B cell (primary cell): Measurements from ENCODE around the gene CACNA2D2. TPM values are rescaled to one million over a fixed set of nuclear protein-coding genes. Genes with fewer than 3 reads are reported as not detected.

Experiments used
- ATAC-seq: fragments of 200-7000 bp; cut with Tn5 transposase; one replicate; pipeline ENCODE4 v1.10.0; 2021; ENCODE audit warnings: low read depth, mild to moderate bottlenecking, moderate number of reproducible peaks, moderate library complexity
- CTCF ChIA-PET: fragments of 350-600 bp; sonication (Branson Sonifier 250); formaldehyde crosslinking; loops from one replicate; lab custom pipeline; 2021; ENCODE audit warnings: antibody characterized with exemption, inconsistent platforms; lab: Charles Lee
- POLR2A ChIA-PET: fragments of 350-600 bp; sonication (Branson Sonifier 250); formaldehyde crosslinking; loops from one replicate; lab custom pipeline; 2021; ENCODE audit warnings: antibody characterized with exemption; lab: Charles Lee
- DNase-seq: peaks from one replicate; pipeline ENCODE4 v3.0.0; 2013
- H2AFZ ChIP-seq: 2 replicates; pipeline ENCODE4 v1.6.1; 2012; ENCODE audit warnings: mild to moderate bottlenecking, low read depth, low read length; ENCODE audit not compliant: insufficient read depth, poor library complexity, severe bottlenecking
- H3K27ac ChIP-seq, 2 donors: 1 replicate in 1 of 2; 2 replicates in 1 of 2; pipeline ENCODE4 v1.5.1; 2012 to 2013; ENCODE audit warnings: low read length in 2 of 2, mild to moderate bottlenecking in 2 of 2, moderate library complexity in 1 of 2
- H3K27me3 ChIP-seq, 4 experiments: fragments of 200-600 bp in 1 of 4; sonication (generic) in 1 of 4; replicated peaks in 1 of 4; 1 replicate in 2 of 4; 2 replicates in 2 of 4; pipeline versions ENCODE4 v1.6.1 to v1.7.0; 2013 to 2016; ENCODE audit warnings: low read length in 3 of 4, mild to moderate bottlenecking in 2 of 4, mixed read lengths in 1 of 4, moderate library complexity in 1 of 4; ENCODE audit not compliant: insufficient read depth in 4 of 4, control insufficient read depth in 3 of 4; ENCODE audit errors: control extremely low read depth in 1 of 4
- H3K36me3 ChIP-seq, 2 experiments: replicated peaks in 1 of 2; 1 replicate in 1 of 2; 2 replicates in 1 of 2; pipeline versions ENCODE4 v1.6.1 to v1.7.1; 2013; ENCODE audit warnings: low read length in 1 of 2; ENCODE audit not compliant: insufficient read depth in 2 of 2, control insufficient read depth in 1 of 2; ENCODE audit errors: control extremely low read depth in 1 of 2, extremely low read depth in 1 of 2
- H3K4me1 ChIP-seq, 2 donors: fragments of 200-600 bp in 1 of 2; sonication (generic) in 1 of 2; 1 replicate in 1 of 2; 2 replicates in 1 of 2; pipeline versions ENCODE4 v1.5.1 to v1.6.1; 2013 to 2017; ENCODE audit warnings: low read length in 2 of 2; ENCODE audit not compliant: control insufficient read depth in 2 of 2, insufficient read depth in 2 of 2
- H3K4me2 ChIP-seq: replicated peaks from 2 replicates; pipeline ENCODE3; 2012; ENCODE audit warnings: mild to moderate bottlenecking, low read depth, low read length; ENCODE audit not compliant: poor library complexity, severe bottlenecking
- H3K4me3 ChIP-seq, 5 experiments: fragments of 200-600 bp in 1 of 5; sonication (generic) in 1 of 5; 1 replicate in 3 of 5; 2 replicates in 2 of 5; pipeline versions ENCODE4 v1.5.1 to v1.7.0; 2011 to 2016; ENCODE audit warnings: low read length in 4 of 5, mild to moderate bottlenecking in 4 of 5, low read depth in 2 of 5, control low read depth in 1 of 5, moderate library complexity in 1 of 5; ENCODE audit not compliant: insufficient read depth in 1 of 5; ENCODE audit errors: control extremely low read depth in 1 of 5, extremely low read depth in 1 of 5
- H3K79me2 ChIP-seq: fragments of 200-600 bp; sonication (generic); one replicate; pipeline ENCODE4 v1.6.0; 2016; ENCODE audit warnings: low read length; ENCODE audit not compliant: control insufficient read depth, insufficient read depth
- H3K9ac ChIP-seq: fragments of 200-600 bp; sonication (generic); 2 replicates; pipeline ENCODE4 v1.6.1; 2017; ENCODE audit warnings: mild to moderate bottlenecking, low read length, moderate library complexity
- H3K9me3 ChIP-seq, 3 donors: one replicate each; pipeline versions ENCODE4 v1.6.1 to v1.7.1; 2013; ENCODE audit warnings: low read length in 2 of 3; ENCODE audit not compliant: control insufficient read depth in 2 of 3, insufficient read depth in 1 of 3; ENCODE audit errors: control extremely low read depth in 1 of 3
- H4K20me1 ChIP-seq: 2 replicates; pipeline ENCODE4 v1.6.0; 2012; ENCODE audit warnings: mild to moderate bottlenecking, low read length; ENCODE audit not compliant: insufficient read depth, control insufficient read depth, poor library complexity, severe bottlenecking
- H3K27ac Mint-ChIP-seq: one replicate; pipeline ENCODE4 v1.8.0; 2021; ENCODE audit warnings: mixed read lengths
- H3K27me3 Mint-ChIP-seq: one replicate; pipeline ENCODE4 v1.8.0; 2021; ENCODE audit warnings: mixed read lengths
- H3K4me1 Mint-ChIP-seq: one replicate; pipeline ENCODE4 v1.8.0; 2021; ENCODE audit warnings: mixed read lengths
- H3K4me3 Mint-ChIP-seq: one replicate; pipeline ENCODE4 v1.8.0; 2021; ENCODE audit warnings: mixed read lengths
- H3K9me3 Mint-ChIP-seq: one replicate; pipeline ENCODE4 v1.8.0; 2022; ENCODE audit warnings: mixed read lengths; ENCODE audit not compliant: insufficient read depth
- EZH2 ChIP-seq: IDR thresholded peaks from 2 replicates; pipeline ENCODE4 v1.6.1; 2012; ENCODE audit warnings: borderline replicate concordance, low read depth, mild to moderate bottlenecking, moderate library complexity, low read length; ENCODE audit not compliant: insufficient read depth, poor library complexity, severe bottlenecking
- WGBS: methylation state at CpG from one replicate; pipeline ENCODE4 v1.1.5; 2013; ENCODE audit warnings: missing lambda C conversion rate; ENCODE audit not compliant: insufficient coverage; 5-methylcytosine and 5-hydroxymethylcytosine counted together
- intact Hi-C: fragments of 100-400 bp; cut with micrococcal nuclease; formaldehyde crosslinking; loops from one replicate; pipeline ENCODE4 v1.10.0; 2022
- polyA plus RNA-seq: library from polyadenylated mRNA; depleted of rRNA; stranded (reverse); fragments of >200 nt; gene quantifications from 2 replicates; pipeline ENCODE4 v1.2.3, GENCODE V29; 2012
- total RNA-seq, 2 donors: library from RNA; stranded (reverse); fragments of 120-200 nt in 1 of 2; gene quantifications; 1 replicate in 1 of 2; 2 replicates in 1 of 2; pipeline versions ENCODE4 v1.2.3 to v1.2.4, GENCODE V29; 2013 to 2022
- TF ChIP-seq, protein P1 (sequence below): fragments of 200-600 bp; IDR thresholded peaks from one replicate; pipeline ENCODE4 v1.8.0; 2022; ENCODE audit warnings: antibody characterized with exemption, mild to moderate bottlenecking

CACNA2D2 gene
- total and polyA plus RNA-seq, 2 donors (not counting 1 experiment from before 2014, with no cell fraction given) = 0.69 to 1.2 TPM

DNA sequence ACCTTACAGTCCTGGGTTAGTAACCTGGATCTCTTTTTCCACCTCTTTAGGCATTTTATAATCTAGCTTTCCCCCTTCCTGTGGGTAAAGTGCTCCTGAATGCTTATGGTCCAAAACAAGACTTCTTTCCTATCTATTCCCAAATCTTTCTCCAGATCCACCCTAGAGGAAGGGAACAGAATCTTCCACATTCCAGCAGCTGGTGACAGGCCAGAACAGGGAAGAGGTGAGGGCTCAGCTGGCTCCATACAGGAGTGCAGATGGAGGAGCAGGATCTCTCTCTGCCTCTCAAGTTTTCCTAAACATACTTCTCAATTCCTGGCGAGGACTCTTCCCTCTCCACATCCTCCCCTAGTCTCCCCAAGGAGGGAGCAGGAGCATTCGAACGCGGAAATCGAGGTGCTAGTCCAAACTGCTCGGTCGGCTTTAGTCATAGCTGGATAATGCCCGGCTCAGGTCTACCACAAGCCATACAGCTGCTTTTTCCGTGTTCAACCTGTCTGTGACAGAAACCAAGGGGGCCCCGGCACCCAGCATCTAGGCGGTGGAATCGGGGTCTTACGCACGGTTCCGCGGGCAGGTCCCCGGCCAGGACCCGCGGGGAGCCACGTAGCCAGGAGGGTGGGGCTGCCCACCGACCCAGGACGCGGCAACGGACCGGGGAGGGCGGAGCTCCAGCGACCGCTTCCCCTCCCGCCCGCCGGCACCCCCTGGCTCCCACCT lies 166.8 kb downstream of the CACNA2D2 start:
- Histone ChIP-seq H3K79me2 (peaks cover 73% of the 10 kb centered on the region), H3K27ac (peak overlapping the region; percentile 97 to 98), H2AFZ (peak overlapping the region; percentile 74), H3K36me3 (peaks cover 0 to 26% of the 10 kb centered on the region in 2 experiments), H3K9ac (peak overlapping the region; percentile 89), H3K27me3 (no peaks in the 10 kb centered on the region), H3K9me3 (no peaks in the 10 kb centered on the region), H4K20me1 (peaks cover 38% of the 10 kb centered on the region), H3K4me3 (peak overlapping the region; percentile 39 to 86 (median 68)), H3K4me2 (peak overlapping the region; percentile 90), H3K4me1 (peaks cover 36 to 70% of the 10 kb centered on the region in 2 donors)
- TF ChIP-seq, protein P1, sequence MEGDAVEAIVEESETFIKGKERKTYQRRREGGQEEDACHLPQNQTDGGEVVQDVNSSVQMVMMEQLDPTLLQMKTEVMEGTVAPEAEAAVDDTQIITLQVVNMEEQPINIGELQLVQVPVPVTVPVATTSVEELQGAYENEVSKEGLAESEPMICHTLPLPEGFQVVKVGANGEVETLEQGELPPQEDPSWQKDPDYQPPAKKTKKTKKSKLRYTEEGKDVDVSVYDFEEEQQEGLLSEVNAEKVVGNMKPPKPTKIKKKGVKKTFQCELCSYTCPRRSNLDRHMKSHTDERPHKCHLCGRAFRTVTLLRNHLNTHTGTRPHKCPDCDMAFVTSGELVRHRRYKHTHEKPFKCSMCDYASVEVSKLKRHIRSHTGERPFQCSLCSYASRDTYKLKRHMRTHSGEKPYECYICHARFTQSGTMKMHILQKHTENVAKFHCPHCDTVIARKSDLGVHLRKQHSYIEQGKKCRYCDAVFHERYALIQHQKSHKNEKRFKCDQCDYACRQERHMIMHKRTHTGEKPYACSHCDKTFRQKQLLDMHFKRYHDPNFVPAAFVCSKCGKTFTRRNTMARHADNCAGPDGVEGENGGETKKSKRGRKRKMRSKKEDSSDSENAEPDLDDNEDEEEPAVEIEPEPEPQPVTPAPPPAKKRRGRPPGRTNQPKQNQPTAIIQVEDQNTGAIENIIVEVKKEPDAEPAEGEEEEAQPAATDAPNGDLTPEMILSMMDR = no peak
- TF ChIP-seq EZH2 = no peak
- peak overlapping the region; percentile 96 for H3K4me3 Mint-ChIP-seq
- ATAC-seq (peak; percentile 28), DNase-seq (no peak)
- intact Hi-C loops = loop anchor here (1.0 to 5.0 kb wide), 8 partner anchors 8 to 99 kb away; partner anchors contain the start of genes CYB561D2, GNAI2, HYAL3 and NAA80
- ChIA-PET POLR2A (interaction anchor here (0.6 to 6.1 kb wide), 16 partner anchors 7 to 1818 kb away, joined by 3 to 96 read pairs (median 7); partner anchors contain the start of genes ABHD14B, C3orf18, CYB561D2 and HEMK1), CTCF (interaction anchor here (0.7 to 3.9 kb wide), 16 partner anchors 9 to 206 kb away, joined by 3 to 37 read pairs (median 4); partner anchors contain the start of genes CYB561D2, HYAL2, HYAL3 and IFRD2)
- peaks cover 55% of the 10 kb centered on the region for H3K4me1 Mint-ChIP-seq
- peak overlapping the region; percentile 99 for H3K27ac Mint-ChIP-seq
- H3K27me3 Mint-ChIP-seq = no peaks in the 10 kb centered on the region
- 3% methylated on average over 31 of the region's 31 CpGs for WGBS
- no peaks in the 10 kb centered on the region for H3K9me3 Mint-ChIP-seq
